Psoas muscle (tissue), 8 donors: ENCODE measurements around the gene GPAM. TPM values are rescaled to one million over a fixed set of nuclear protein-coding genes. Genes with fewer than 3 reads are reported as not detected.
"Not testable (repeated sequence)": the region's sequence is repeated elsewhere in the genome, so short reads cannot be mapped to it uniquely, and the experiment has no call there.

Source experiments
- ATAC-seq, 4 donors: fragments of 200-7000 bp; cut with Tn5 transposase; one replicate each; pipeline ENCODE4 v1.9.1; 2020; ENCODE audit warnings: moderate library complexity in 3 of 4, mild to moderate bottlenecking in 2 of 4
- DNase-seq, 2 donors: peaks; one replicate each; pipeline ENCODE4 v3.0.0-alpha.2; 2020
- H3K27ac ChIP-seq: fragments of 200-600 bp; one replicate; pipeline ENCODE4 v1.8.0; 2022
- H3K27me3 ChIP-seq, 3 donors: fragments of 200-600 bp in 1 of 3; one replicate each; pipeline versions ENCODE4 v1.6.1 to v1.8.0; 2013 to 2022; ENCODE audit warnings: low read length in 2 of 3, mild to moderate bottlenecking in 2 of 3, moderate library complexity in 1 of 3; ENCODE audit not compliant: insufficient read depth in 3 of 3
- H3K36me3 ChIP-seq, 2 donors: fragments of 200-600 bp in 1 of 2; one replicate each; pipeline versions ENCODE4 v1.6.1 to v1.8.0; 2013 to 2022; ENCODE audit warnings: low read depth in 1 of 2, mild to moderate bottlenecking in 1 of 2, moderate library complexity in 1 of 2; ENCODE audit not compliant: insufficient read depth in 1 of 2
- H3K4me1 ChIP-seq: fragments of 200-600 bp; one replicate; pipeline ENCODE4 v1.8.0; 2022
- H3K4me3 ChIP-seq: fragments of 200-600 bp; one replicate; pipeline ENCODE4 v1.8.0; 2022; ENCODE audit warnings: mild to moderate bottlenecking
- H3K9me3 ChIP-seq: fragments of 200-600 bp; one replicate; pipeline ENCODE4 v1.8.0; 2022
- WGBS, 3 donors: extraction: QIAGEN DNeasy Blood & Tissue Kit; methylation state at CpG; one replicate each; pipeline versions ENCODE4 v1.1.6 to v1.1.7; 2013; 5-methylcytosine and 5-hydroxymethylcytosine counted together
- intact Hi-C, 2 donors: fragments of 100-400 bp; cut with DNase I; formaldehyde crosslinking; loops; one replicate each; pipeline versions ENCODE4 v1.11.0 to v1.14.2; 2022
- polyA plus RNA-seq, 3 donors: library from polyadenylated mRNA; stranded (reverse); fragments of 200-250 nt; gene quantifications; one replicate each; pipeline ENCODE4 v1.2.3, GENCODE V29; 2013
- total RNA-seq, 4 donors: library from RNA; stranded (reverse); fragmentation: NEBNext Ultra II Directional in 2 of 4; extraction: Animal tissue kit (Norgen Biotek cat#: 25700) in 2 of 4; gene quantifications; one replicate each; pipeline versions ENCODE4 v1.2.1 to v1.2.4, GENCODE V29; 2021 to 2023
- TF ChIP-seq, protein P1 (sequence below): fragments of 200-600 bp; IDR thresholded peaks from one replicate; pipeline ENCODE4 v1.8.0; 2022; ENCODE audit warnings: antibody characterized with exemption
- donor health status: healthy with polysubstance abuse.
- donor health status: DM: no; HTN: no; CAD: no; lungs with moderate emphysema.
- donor health status: Bipolar disorder and iron deficiency.
- donor health status: healthy.
- donor health status: DM: yes; HTN: yes; CAD: no.
- donor health status: DM: no; HTN: no; CAD: no.
- donor health status: DM: no; HTN: no; CAD: no.
- donor health status: DM: yes; HTN: yes; CAD: no.

The GPAM gene
- total and polyA plus RNA-seq, 7 donors: 3.2 to 20.1 (median 11.9) TPM

DNA sequence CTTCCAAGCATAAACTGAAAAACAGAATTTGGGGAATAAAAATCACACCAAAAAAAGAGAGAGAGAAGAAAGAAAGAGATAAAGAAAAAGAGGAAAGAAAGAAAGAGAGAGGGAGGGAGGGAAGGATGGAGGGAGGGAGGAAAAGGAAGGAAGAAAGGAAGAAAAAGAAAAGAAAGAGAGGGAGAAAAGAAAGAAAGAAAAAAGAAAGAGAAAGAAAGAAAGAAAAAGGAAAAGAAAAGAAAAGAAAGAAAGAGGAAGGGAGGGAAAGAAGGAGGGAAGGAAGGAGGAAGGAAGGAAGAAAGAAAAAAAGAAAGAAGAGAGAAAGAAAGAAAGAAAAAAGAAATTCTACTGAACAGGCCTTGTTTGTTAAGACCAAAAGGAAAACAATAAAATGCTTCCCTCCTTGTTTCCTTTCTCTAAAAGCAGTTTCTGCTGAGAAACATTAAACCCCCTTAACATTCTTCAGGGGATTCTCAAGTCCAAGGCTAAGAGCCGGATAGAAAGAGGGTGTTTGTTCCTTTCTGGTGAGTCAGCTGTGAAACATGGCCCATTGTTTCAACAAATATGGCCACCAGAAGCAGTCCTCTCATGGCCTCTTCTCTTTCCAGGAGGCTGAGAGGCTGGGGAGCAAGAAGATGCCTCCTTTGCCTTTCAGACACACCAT is 46.9 kb upstream of the GPAM start:
- peaks cover 0 to 2% (median 0%) of the 10 kb centered on the region in 3 donors for H3K27me3 ChIP-seq
- intact Hi-C loops: no loop called here
- H3K27ac ChIP-seq: no peak overlapping the region
- 50 to 85% (median 55%) methylated on average over 1 of the region's 1 CpG for WGBS, 3 donors
- no peaks in the 10 kb centered on the region for H3K36me3 ChIP-seq
- peaks cover 9% of the 10 kb centered on the region for H3K4me1 ChIP-seq
- H3K4me3 ChIP-seq: no peak overlapping the region
- TF ChIP-seq, protein P1, sequence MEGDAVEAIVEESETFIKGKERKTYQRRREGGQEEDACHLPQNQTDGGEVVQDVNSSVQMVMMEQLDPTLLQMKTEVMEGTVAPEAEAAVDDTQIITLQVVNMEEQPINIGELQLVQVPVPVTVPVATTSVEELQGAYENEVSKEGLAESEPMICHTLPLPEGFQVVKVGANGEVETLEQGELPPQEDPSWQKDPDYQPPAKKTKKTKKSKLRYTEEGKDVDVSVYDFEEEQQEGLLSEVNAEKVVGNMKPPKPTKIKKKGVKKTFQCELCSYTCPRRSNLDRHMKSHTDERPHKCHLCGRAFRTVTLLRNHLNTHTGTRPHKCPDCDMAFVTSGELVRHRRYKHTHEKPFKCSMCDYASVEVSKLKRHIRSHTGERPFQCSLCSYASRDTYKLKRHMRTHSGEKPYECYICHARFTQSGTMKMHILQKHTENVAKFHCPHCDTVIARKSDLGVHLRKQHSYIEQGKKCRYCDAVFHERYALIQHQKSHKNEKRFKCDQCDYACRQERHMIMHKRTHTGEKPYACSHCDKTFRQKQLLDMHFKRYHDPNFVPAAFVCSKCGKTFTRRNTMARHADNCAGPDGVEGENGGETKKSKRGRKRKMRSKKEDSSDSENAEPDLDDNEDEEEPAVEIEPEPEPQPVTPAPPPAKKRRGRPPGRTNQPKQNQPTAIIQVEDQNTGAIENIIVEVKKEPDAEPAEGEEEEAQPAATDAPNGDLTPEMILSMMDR: no peak
- DNase-seq (no peak), ATAC-seq (no peak)
- H3K9me3 ChIP-seq: no peaks in the 10 kb centered on the region

DNA sequence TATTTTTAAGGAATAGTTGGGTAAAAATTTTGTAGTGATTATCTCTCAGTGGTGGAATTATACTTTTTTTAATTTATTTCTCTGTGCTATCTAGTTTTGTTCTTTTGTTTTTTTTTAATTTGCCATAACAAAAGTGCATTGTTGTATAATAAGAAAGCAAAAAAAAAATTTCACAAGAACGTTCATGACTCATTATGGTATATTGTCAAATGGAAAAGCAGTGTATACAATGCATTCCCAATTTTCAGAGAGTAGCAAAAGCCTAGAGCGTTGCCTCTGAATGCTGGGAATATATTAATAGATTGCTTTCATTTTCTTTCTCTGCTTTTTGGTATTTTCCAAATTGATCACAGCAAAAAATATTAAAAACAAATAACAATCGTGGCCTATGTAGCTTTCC is 46.3 kb upstream of the GPAM start:
- ATAC-seq: no peak
- H3K27me3 ChIP-seq: peaks cover 0 to 2% (median 0%) of the 10 kb centered on the region in 3 donors
- 83 to 88% (median 87%) methylated on average over 3 of the region's 3 CpGs for WGBS, 3 donors
- H3K36me3 ChIP-seq: no peaks in the 10 kb centered on the region
- no peak overlapping the region for H3K27ac ChIP-seq
- H3K4me1 ChIP-seq: peaks cover 9% of the 10 kb centered on the region
- TF ChIP-seq, protein P1: no peak
- intact Hi-C loops: no loop called here
- DNase-seq: no peak
- H3K4me3 ChIP-seq: no peak overlapping the region
- no peaks in the 10 kb centered on the region for H3K9me3 ChIP-seq

DNA sequence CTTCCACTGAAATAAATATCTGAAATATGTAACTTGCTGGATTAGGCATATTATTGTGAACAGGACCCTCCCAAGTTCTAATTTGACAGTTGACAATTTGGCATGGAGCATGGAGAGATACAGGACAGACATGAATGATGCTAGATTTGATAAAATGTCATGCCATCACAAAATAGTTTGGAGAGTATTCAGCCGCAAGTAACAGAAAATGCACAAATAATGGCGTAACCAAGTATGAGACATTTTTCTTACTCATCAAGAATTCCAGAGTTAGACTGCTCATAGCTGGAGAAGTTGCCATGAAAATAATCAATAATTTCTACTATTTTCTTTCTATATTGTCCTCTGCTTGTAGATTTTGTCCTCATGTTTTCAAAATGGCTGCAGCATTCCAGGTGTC is 45.5 kb upstream of the GPAM start:
- peaks cover 0 to 2% (median 0%) of the 10 kb centered on the region in 3 donors for H3K27me3 ChIP-seq
- no peak overlapping the region for H3K4me3 ChIP-seq
- H3K9me3 ChIP-seq: no peaks in the 10 kb centered on the region
- TF ChIP-seq, protein P1: no peak
- DNase-seq (no peak), ATAC-seq (no peak)
- peaks cover 9% of the 10 kb centered on the region for H3K4me1 ChIP-seq
- intact Hi-C loops: no loop called here
- no peak overlapping the region for H3K27ac ChIP-seq
- no peaks in the 10 kb centered on the region for H3K36me3 ChIP-seq
- 92 to 96% (median 96%) methylated on average over 2 of the region's 2 CpGs for WGBS, 3 donors

DNA sequence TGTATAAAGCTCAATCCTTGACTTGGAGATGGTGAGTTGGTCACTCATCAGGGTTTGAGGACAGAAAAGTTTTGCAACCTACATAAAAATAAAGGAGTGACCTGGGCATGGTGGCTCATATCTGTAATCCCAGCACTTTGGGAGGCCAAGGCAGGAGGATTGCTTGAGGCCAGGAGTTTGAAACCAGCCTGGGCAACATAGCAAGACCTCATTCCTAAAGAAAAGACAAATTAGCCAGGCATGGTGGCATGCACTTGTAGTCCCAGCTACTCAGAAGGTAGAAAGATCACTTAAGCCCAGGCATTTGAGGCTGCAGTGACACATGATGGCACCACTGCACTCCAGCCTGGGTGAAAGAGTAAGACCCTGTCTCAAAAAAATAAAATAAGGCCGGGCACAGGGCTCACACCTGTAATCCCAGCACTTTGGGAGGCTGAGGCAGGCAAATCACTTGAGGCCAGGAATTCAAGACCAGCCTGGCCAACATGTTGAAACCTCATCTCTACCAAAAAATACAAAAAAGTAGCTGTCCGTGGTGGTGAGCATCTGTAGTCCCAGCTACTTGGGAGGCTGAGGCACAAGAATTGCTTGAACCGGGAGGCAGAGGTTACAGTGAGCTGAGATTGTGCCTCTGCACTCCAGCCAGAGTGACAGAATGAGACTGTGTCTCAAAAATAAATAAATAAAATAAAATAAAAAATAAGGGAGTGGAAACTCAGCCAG is 45.0 kb upstream of the GPAM start:
- intact Hi-C loops, H3K27me3 ChIP-seq, H3K9me3 ChIP-seq, H3K36me3 ChIP-seq, DNase-seq, H3K27ac ChIP-seq, H3K4me1 ChIP-seq, H3K4me3 ChIP-seq, ATAC-seq: not testable (repeated sequence)
- WGBS, 3 donors: 86 to 89% (median 88%) methylated on average over 3 of the region's 3 CpGs

DNA sequence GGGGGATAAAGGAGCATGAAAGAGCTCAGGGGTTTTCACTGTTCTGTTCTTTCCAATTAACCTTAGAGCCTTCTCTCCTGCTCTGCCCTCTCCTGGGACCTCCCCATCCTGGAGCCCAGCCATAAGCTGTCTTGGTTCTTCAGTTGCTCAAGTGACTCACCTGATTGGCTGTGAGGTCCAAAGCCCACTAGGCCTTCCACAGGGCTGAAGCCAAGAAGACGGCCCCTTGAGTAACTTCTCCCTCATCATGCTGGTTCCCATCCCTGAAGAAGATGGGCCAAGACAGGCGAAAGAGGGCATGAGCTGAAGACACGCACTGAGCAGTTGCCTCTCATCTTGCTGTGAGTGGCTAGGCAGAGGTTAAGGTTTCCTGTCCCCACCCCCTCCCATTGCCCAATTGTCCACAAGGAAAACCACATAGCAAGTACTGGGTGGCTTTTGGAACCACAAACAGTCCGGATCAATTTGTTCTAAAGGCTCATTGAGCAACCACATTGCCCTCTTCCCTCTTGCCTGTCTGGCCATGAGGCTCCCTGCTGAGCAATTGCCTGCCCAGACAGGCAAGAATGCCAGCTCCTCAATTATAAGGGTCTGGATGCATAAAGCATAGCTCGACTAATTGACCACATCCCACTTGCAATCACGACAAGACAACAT is 43.9 kb upstream of the GPAM start:
- TF ChIP-seq, protein P1: no peak

More for the DNA sequence above, 43.9 kb upstream of the GPAM start:
- 82 to 92% (median 85%) methylated on average over 6 of the region's 6 CpGs for WGBS, 3 donors
- intact Hi-C loops: no loop called here
- H3K27me3 ChIP-seq: peaks cover 0 to 2% (median 0%) of the 10 kb centered on the region in 3 donors
- ATAC-seq (peak in 2 of 4 donors; percentile 51 to 55), DNase-seq (no peak)
- H3K4me3 ChIP-seq: no peak overlapping the region
- H3K9me3 ChIP-seq: no peaks in the 10 kb centered on the region
- H3K36me3 ChIP-seq: no peaks in the 10 kb centered on the region
- H3K27ac ChIP-seq: no peak overlapping the region
- peaks cover 9% of the 10 kb centered on the region for H3K4me1 ChIP-seq
